Uterus (tissue), 4 donors: Measurements from ENCODE around the gene ARHGEF17. TPM values are rescaled to one million over a fixed set of nuclear protein-coding genes. Genes with fewer than 3 reads are reported as not detected.

Source experiments
- DNase-seq, 2 donors: peaks; one replicate each; pipeline ENCODE4 v3.0.0-alpha.2; 2019 to 2020
- H3K27ac ChIP-seq, 2 donors: fragments of 200-600 bp; sonication (generic); 1 replicate in 1 of 2; 2 replicates in 1 of 2; pipeline ENCODE4 v1.5.1; 2016 to 2018
- H3K27me3 ChIP-seq, 2 donors: fragments of 200-600 bp; sonication (generic); one replicate each; pipeline ENCODE4 v1.5.1; 2018 to 2019; ENCODE audit warnings: control low read depth in 1 of 2
- H3K36me3 ChIP-seq, 2 donors: fragments of 200-600 bp; sonication (generic); one replicate each; pipeline ENCODE4 v1.5.1; 2019; ENCODE audit warnings: control low read depth in 1 of 2
- H3K4me1 ChIP-seq, 2 donors: fragments of 200-600 bp; sonication (generic); one replicate each; pipeline ENCODE4 v1.5.1; 2018 to 2019; ENCODE audit warnings: control low read depth in 1 of 2
- H3K4me3 ChIP-seq, 2 donors: fragments of 200-600 bp; sonication (generic); 1 replicate in 1 of 2; 2 replicates in 1 of 2; pipeline ENCODE4 v1.5.1; 2018 to 2019; ENCODE audit warnings: mild to moderate bottlenecking in 1 of 2
- H3K9me3 ChIP-seq, 2 donors: fragments of 200-600 bp; sonication (generic); one replicate each; pipeline ENCODE4 v1.5.1; 2019; ENCODE audit warnings: control low read depth in 1 of 2
- CTCF ChIP-seq, 4 experiments: fragments of 200-600 bp in 2 of 4; fragments of 450-650 bp in 2 of 4; sonication (generic) in 2 of 4; IDR thresholded peaks; one replicate each; pipeline ENCODE4 v1.5.1; 2016 to 2019; ENCODE audit warnings: antibody characterized with exemption in 4 of 4, mild to moderate bottlenecking in 2 of 4, moderate library complexity in 1 of 4
- POLR2A ChIP-seq, 2 donors: fragments of 450-650 bp; IDR thresholded peaks; one replicate each; pipeline ENCODE4 v1.6.1; 2016; ENCODE audit warnings: antibody characterized with exemption in 2 of 2, mild to moderate bottlenecking in 1 of 2, moderate library complexity in 1 of 2
- intact Hi-C: fragments of 100-400 bp; cut with DNase I; formaldehyde crosslinking; loops from one replicate; pipeline ENCODE4 v1.15.1; 2023; ENCODE audit warnings: low total_unique reads
- total RNA-seq, 4 donors: library from RNA; depleted of rRNA in 3 of 4; stranded (reverse); fragments of >200 nt in 3 of 4; gene quantifications; one replicate each; pipeline versions ENCODE4 v1.1.0 to v1.2.4, GENCODE V29; 2014 to 2023
- donor health status: DM: yes; HTN: yes; CAD: no.

Gene ARHGEF17
- total RNA-seq, 4 donors from 2014 or later: 17.9 to 174 (median 58.6) TPM

- peak; percentile 68 to 73 for DNase-seq
- H3K36me3 ChIP-seq: no peaks in the 10 kb centered on the region
- no peaks in the 10 kb centered on the region for H3K27me3 ChIP-seq
- intact Hi-C loops: no loop called here
- peaks cover 12 to 41% of the 10 kb centered on the region in 2 donors for H3K4me1 ChIP-seq
- H3K4me3 ChIP-seq: no peak overlapping the region
- H3K9me3 ChIP-seq: no peaks in the 10 kb centered on the region
- H3K27ac ChIP-seq: peak overlapping the region; percentile 91 to 93
- TF ChIP-seq POLR2A (IDR thresholded peaks at IDR 0.05) (no peak), CTCF (IDR thresholded peaks at IDR 0.05) (no peak)
Measured at GRCh38 chr11:73315293-73316020, 7.4 kb downstream of the ARHGEF17 start.

- Histone ChIP-seq H3K27me3 (no peaks in the 10 kb centered on the region), H3K4me3 (no peak overlapping the region), H3K27ac (peak overlapping the region; percentile 91 to 93)
Measured at GRCh38 chr11:73316422-73316821, 8.3 kb downstream of the ARHGEF17 start.

GRCh38 chr11:73317373-73317772 lies 9.3 kb downstream of the ARHGEF17 start:
- DNase-seq: peak; percentile 71 to 74
- no peak overlapping the region for H3K4me3 ChIP-seq
- no peak for TF ChIP-seq CTCF (IDR thresholded peaks at IDR 0.05)
- TF ChIP-seq POLR2A (IDR thresholded peaks at IDR 0.05): no peak

More at GRCh38 chr11:73316422-73316821, 8.3 kb downstream of the ARHGEF17 start:
- H3K36me3 ChIP-seq: no peaks in the 10 kb centered on the region
- DNase-seq: no peak
- intact Hi-C loops: no loop called here
- no peak for TF ChIP-seq POLR2A (IDR thresholded peaks at IDR 0.05)
- TF ChIP-seq CTCF (IDR thresholded peaks at IDR 0.05): no peak
- H3K4me1 ChIP-seq: peaks cover 19 to 48% of the 10 kb centered on the region in 2 donors
- no peaks in the 10 kb centered on the region for H3K9me3 ChIP-seq

GRCh38 chr11:73317803-73318202 lies 9.7 kb downstream of the ARHGEF17 start:
- intact Hi-C loops: no loop called here
- no peaks in the 10 kb centered on the region for H3K27me3 ChIP-seq
- H3K4me3 ChIP-seq: no peak overlapping the region
- H3K4me1 ChIP-seq: peaks cover 30 to 61% of the 10 kb centered on the region in 2 donors
- no peak for DNase-seq
- H3K27ac ChIP-seq: peak overlapping the region; percentile 91 to 93
- no peak for TF ChIP-seq POLR2A (IDR thresholded peaks at IDR 0.05)
- TF ChIP-seq CTCF (IDR thresholded peaks at IDR 0.05): no peak
- no peaks in the 10 kb centered on the region for H3K9me3 ChIP-seq
- no peaks in the 10 kb centered on the region for H3K36me3 ChIP-seq

More at GRCh38 chr11:73317373-73317772, 9.3 kb downstream of the ARHGEF17 start:
- Histone ChIP-seq H3K4me1 (peaks cover 26 to 57% of the 10 kb centered on the region in 2 donors), H3K27ac (peak overlapping the region; percentile 91 to 93), H3K9me3 (no peaks in the 10 kb centered on the region), H3K36me3 (no peaks in the 10 kb centered on the region), H3K27me3 (no peaks in the 10 kb centered on the region)
- intact Hi-C loops: no loop called here

GRCh38 chr11:73318501-73319011 lies 10.5 kb downstream of the ARHGEF17 start:
- H3K36me3 ChIP-seq: no peaks in the 10 kb centered on the region
- no peaks in the 10 kb centered on the region for H3K27me3 ChIP-seq
- no peak overlapping the region for H3K4me3 ChIP-seq
- TF ChIP-seq POLR2A (IDR thresholded peaks at IDR 0.05): no peak
- no peaks in the 10 kb centered on the region for H3K9me3 ChIP-seq
- intact Hi-C loops: no loop called here
- peaks cover 34 to 66% of the 10 kb centered on the region in 2 donors for H3K4me1 ChIP-seq
- no peak for DNase-seq
- H3K27ac ChIP-seq: peak overlapping the region; percentile 91 to 93
